Esophagus muscularis mucosa (tissue), 3 donors: Measurements from ENCODE around the gene MUC20.
"Not testable (repeated sequence)": the region's sequence is repeated elsewhere in the genome, so short reads cannot be mapped to it uniquely, and the experiment has no call there.

ENCODE experiments used
- CTCF ChIP-seq, 3 experiments: fragments of 200-600 bp in 2 of 3; fragments of 450-650 bp in 1 of 3; sonication (generic) in 2 of 3; IDR thresholded peaks; one replicate each; pipeline ENCODE4 v1.5.1; 2017 to 2019; ENCODE audit warnings: antibody characterized with exemption in 3 of 3, mild to moderate bottlenecking in 2 of 3, moderate library complexity in 1 of 3
- POLR2AphosphoS5 ChIP-seq, 2 donors: sonication (generic); formaldehyde crosslinking; IDR thresholded peaks; one replicate each; pipeline ENCODE4 v1.6.1; 2017; ENCODE audit warnings: antibody characterized with exemption in 2 of 2

GRCh38 chr3:195719514-195720254 is 1.1 kb upstream of the MUC20 start:
- not testable (repeated sequence) for TF ChIP-seq POLR2AphosphoS5, CTCF (IDR thresholded peaks at IDR 0.05)
